Measurements from ENCODE around the gene TMEM120B.

Gene TMEM120B

GRCh38 chr12:121770813-121771625 lies 58.5 kb downstream of the TMEM120B start:
- TF ChIP-seq CTCF (IDR thresholded peaks at IDR 0.05; ENCODE audit: low read length), result no peak
- no peak for TF ChIP-seq EZH2 (IDR thresholded peaks at IDR 0.05; ENCODE audit: borderline replicate concordance, low read length)
- Histone ChIP-seq H3K4me3 (ENCODE audit: low read depth, low read length, poor library complexity, severe bottlenecking) (no peak overlapping the region), H3K27me3 (ENCODE audit: insufficient read depth, low read length) (no peaks in the 10 kb centered on the region), H2AFZ (ENCODE audit: low read length) (no peak overlapping the region), H4K20me1 (ENCODE audit: insufficient read depth, low read length) (no peaks in the 10 kb centered on the region), H3K9me2 (ENCODE audit: low read depth, low read length) (no peaks in the 10 kb centered on the region), H3K4me1 (ENCODE audit: insufficient read depth, low read length, severe bottlenecking) (peaks cover 24% of the 10 kb centered on the region), H3K4me2 (ENCODE audit: low read length) (no peak overlapping the region), H3K9me3 (ENCODE audit: low read length) (no peaks in the 10 kb centered on the region), H3K27ac (ENCODE audit: low read depth, low read length, poor library complexity, severe bottlenecking) (no peak overlapping the region), H3F3A (ENCODE audit: insufficient read depth, low read length) (no peaks in the 10 kb centered on the region), H3K9ac (ENCODE audit: low read length) (no peak overlapping the region), H3K79me2 (ENCODE audit: insufficient read depth, low read length) (no peaks in the 10 kb centered on the region), H3K36me3 (ENCODE audit: insufficient read depth, low read length) (no peaks in the 10 kb centered on the region)

- Histone ChIP-seq H3K9me3 (ENCODE audit: low read length) (no peaks in the 10 kb centered on the region), H3K27me3 (ENCODE audit: insufficient read depth, low read length) (no peaks in the 10 kb centered on the region), H3K4me1 (ENCODE audit: insufficient read depth, low read length, severe bottlenecking) (peaks cover 22% of the 10 kb centered on the region), H3F3A (ENCODE audit: insufficient read depth, low read length) (no peaks in the 10 kb centered on the region), H3K9me2 (ENCODE audit: low read depth, low read length) (no peaks in the 10 kb centered on the region), H3K27ac (ENCODE audit: low read depth, low read length, poor library complexity, severe bottlenecking) (peak overlapping the region; percentile 29), H3K9ac (ENCODE audit: low read length) (no peak overlapping the region), H3K4me3 (ENCODE audit: low read depth, low read length, poor library complexity, severe bottlenecking) (no peak overlapping the region), H3K4me2 (ENCODE audit: low read length) (peak overlapping the region; percentile 4; the same call in 1 of the 2 replicates), H4K20me1 (ENCODE audit: insufficient read depth, low read length) (no peaks in the 10 kb centered on the region), H2AFZ (ENCODE audit: low read length) (no peak overlapping the region), H3K79me2 (ENCODE audit: insufficient read depth, low read length) (no peaks in the 10 kb centered on the region), H3K36me3 (ENCODE audit: insufficient read depth, low read length) (no peaks in the 10 kb centered on the region)
- TF ChIP-seq CTCF (IDR thresholded peaks at IDR 0.05; ENCODE audit: low read length) (peak; percentile 96), EZH2 (IDR thresholded peaks at IDR 0.05; ENCODE audit: borderline replicate concordance, low read length) (no peak)
These were observed 60.6 kb downstream of the TMEM120B start for GRCh38 chr12:121773011-121773777.

- no peaks in the 10 kb centered on the region for H3K27me3 ChIP-seq (ENCODE audit: insufficient read depth, low read length)
These were observed 62.5 kb downstream of the TMEM120B start for GRCh38 chr12:121774968-121775474.

More at GRCh38 chr12:121774968-121775474, 62.5 kb downstream of the TMEM120B start:
- H3K9me3 ChIP-seq (ENCODE audit: low read length), result no peaks in the 10 kb centered on the region
- H3K9ac ChIP-seq (ENCODE audit: low read length), result peak overlapping the region; percentile 42; the same call in 1 of the 2 replicates
- no peaks in the 10 kb centered on the region for H3K79me2 ChIP-seq (ENCODE audit: insufficient read depth, low read length)
- H3K4me1 ChIP-seq (ENCODE audit: insufficient read depth, low read length, severe bottlenecking), result peaks cover 22% of the 10 kb centered on the region
- no peaks in the 10 kb centered on the region for H3F3A ChIP-seq (ENCODE audit: insufficient read depth, low read length)
- H3K27ac ChIP-seq (ENCODE audit: low read depth, low read length, poor library complexity, severe bottlenecking), result peak overlapping the region; percentile 12
- peaks cover 10% of the 10 kb centered on the region; the same call in 1 of the 2 replicates for H3K36me3 ChIP-seq (ENCODE audit: insufficient read depth, low read length)
- no peak overlapping the region; the same call in 1 of the 2 replicates for H3K4me2 ChIP-seq (ENCODE audit: low read length)
- TF ChIP-seq EZH2 (IDR thresholded peaks at IDR 0.05; ENCODE audit: borderline replicate concordance, low read length) (no peak), CTCF (IDR thresholded peaks at IDR 0.05; ENCODE audit: low read length) (no peak)
- no peak overlapping the region for H2AFZ ChIP-seq (ENCODE audit: low read length)
- no peaks in the 10 kb centered on the region for H4K20me1 ChIP-seq (ENCODE audit: insufficient read depth, low read length)
- H3K9me2 ChIP-seq (ENCODE audit: low read depth, low read length), result no peaks in the 10 kb centered on the region
- H3K4me3 ChIP-seq (ENCODE audit: low read depth, low read length, poor library complexity, severe bottlenecking), result no peak overlapping the region

Data from OCI-LY1 (cell line).